CD4-positive, alpha-beta T cell treated with Interleukin-1 beta for 1 hour (primary cell): ENCODE results near the gene ALK.

Source experiments
- DNase-seq, 2 donors: peaks; one replicate each; pipeline ENCODE4 v3.0.0-alpha.2; 2020 to 2022

The ALK gene

DNA sequence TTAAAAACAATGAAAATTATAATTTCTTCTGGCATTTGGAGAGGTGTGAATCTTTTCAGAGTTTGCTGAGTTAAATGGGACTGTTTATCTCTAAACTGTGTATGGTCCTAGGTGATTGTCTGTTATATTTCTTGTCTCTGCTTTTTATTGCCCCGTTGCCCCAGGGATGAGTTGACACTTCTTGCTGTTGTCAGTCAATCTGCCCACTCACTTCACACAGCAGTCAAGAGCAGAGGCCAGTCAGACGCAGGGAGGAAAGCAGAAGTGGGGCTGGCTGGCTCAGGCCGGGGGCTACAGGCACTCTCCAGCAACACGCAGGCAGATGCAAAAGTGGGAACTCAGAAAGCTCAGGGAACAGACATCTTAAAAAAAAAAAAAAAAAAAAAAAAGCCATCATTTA is 441.0 kb downstream of the ALK start:
- peak in 1 of 2 donors; percentile 8 for DNase-seq

DNA sequence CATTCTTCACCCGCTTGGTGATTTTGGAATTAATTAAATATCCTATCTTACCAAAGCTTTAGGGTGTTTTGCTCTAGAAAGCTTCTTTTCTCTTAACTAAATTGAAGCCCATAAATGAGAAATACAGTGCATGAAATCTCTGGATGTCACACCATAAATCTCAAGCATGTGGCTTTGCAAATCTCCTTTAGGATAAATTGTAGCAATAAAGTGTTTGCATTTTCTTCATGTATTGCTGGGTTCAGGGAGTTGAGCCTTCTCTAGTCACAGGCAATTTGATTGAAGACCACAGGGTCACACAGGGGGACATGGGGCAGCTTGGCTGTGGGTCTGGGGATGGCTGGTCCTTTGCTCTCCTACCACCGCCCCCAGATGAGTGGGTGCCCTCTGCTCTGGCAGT is 442.0 kb downstream of the ALK start:
- no peak for DNase-seq

DNA sequence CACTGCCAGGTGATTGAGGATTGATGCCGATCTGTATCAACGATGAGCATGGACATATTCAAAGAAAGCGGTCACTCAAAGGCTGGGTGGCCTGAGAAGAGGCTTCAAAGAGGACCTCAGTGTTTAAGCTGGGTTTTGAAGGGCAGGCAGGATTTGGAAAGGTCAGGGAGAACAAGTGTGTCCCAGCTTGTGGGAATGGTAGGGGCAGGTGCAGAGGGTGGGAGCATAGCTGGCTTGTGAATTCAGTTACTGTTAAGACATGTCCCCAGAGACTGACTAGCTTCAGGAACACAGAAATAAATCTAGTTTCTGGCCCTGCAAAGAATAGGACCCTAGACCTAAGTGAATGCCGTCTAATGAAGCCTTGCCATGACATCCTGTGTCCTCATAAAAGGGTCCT is 442.7 kb downstream of the ALK start:
- DNase-seq = no peak

DNA sequence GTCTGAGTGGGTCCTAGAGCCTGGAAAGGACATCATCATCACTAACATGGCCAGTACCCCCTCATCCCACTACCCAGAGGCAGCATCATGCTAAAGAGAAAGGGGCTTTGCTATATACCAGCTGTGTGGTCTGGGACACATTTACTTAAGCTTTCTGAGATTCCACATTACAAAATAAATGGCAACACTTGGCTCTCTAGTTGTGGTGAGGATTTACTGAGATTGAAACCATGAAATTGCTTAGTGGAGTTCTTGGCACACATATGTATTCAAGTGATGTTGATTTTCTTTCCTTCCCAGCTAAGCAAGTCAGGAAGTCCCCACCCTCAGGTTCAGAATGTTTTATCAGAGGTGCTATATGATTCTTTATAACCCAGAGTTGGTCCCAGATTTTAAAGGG is 444.2 kb downstream of the ALK start:
- no peak for DNase-seq

DNA sequence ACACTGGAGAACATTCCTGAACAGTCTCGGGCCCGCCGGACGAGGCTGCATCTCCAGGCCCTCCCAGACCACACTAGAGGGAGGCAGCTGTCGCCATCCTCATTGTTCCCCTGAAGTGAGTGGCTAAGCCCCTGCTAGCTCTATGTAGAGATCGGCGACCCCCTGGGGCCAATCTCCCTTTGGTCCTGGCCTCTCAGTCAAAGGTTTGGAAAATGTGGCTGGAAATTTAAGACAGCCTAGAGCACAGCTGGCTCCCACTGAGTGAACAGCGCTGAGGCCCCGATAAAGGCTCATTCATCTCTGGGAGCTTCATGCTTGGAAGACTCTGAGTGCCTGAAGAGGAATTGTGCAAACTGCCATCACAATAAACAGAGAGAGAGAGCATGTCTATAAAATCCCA is 445.9 kb downstream of the ALK start:
- no peak for DNase-seq

DNA sequence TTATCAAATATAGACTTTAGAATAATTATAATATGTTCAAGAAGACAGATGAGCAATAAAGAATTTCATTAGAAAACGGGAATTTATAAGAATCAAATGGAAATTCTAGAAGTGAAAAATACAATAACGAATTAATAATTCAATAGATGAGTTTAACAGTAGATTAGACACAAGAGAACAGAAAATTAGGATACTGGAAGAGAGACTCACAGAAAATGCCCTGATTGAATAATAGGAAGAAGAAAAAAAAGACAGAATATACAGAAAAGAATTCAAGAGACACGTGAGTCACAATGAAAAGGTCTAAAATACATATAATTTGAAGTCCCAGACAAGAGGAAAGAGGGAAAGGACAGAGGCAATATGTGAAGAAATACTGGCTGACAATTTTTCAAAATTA is 451.4 kb downstream of the ALK start:
- no peak for DNase-seq

DNA sequence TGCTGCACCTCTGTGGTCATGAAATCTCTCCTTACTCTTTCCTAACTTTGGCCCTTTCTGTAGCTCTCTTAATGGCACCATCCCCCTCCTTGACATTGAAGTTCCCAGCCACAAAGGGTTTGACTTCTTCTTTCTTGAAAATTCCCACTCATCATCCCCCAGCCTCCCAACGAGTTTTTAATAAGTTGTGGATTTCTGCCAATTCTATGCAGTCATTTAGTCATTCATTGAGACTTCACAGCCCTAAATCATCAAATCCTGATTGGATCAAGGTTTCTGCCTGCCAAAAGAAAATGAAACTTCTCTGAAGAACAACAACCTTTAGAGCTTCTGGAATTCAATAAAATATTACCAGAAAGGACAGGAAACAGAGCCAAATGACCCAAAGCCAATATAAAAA is 451.9 kb downstream of the ALK start:
- no peak for DNase-seq

DNA sequence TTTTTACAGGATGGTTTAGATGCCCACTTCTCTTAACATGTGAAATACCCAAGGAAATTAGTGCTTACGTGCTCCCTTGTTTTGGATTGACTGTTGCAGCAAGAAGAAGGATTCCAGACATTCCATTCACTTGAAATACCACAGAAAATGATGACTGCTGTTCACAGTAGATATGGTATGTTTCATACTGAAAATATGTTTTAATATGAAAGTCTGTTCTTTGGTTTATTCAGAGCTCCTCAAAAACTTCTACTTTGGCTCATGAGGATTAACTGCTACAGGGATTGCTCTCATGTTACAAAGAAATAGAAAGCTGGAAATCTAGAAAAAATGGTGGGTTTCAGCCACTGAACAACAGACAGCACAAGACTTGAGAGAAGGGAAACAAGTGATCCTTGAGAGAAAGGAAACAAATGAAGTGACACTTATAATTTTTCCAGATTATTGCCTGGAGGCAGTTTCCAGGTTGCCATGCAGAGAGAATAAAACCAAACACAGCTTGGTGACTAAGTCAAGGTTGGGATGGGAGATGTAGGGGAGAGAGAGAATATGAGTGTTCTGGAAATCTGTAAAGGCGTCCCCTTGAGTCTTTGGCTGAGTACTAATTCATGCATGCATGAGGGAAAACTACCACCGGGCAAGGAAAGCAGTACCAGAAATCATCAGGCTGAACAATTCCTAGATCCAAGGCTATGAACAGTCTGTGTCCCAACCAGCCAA is 458.0 kb downstream of the ALK start:
- DNase-seq = no peak

DNA sequence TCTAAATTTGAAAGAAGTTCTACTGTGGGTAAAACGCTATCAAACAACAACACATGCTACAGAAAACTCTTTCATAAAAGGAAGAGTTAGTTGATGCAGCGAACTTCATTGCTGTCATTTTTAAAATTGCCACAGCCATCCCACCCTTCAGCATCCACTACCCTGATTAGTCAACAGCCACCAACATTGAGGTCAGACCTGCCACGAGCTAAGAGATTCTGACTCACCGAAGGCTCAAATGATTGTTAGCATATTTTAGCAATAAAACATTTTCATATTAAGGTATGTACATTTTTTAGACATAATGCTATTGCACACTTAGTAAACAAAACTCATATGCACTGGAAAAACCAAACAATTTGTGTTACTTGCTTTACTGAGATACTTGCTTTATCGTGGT is 459.1 kb downstream of the ALK start:
- no peak for DNase-seq

DNA sequence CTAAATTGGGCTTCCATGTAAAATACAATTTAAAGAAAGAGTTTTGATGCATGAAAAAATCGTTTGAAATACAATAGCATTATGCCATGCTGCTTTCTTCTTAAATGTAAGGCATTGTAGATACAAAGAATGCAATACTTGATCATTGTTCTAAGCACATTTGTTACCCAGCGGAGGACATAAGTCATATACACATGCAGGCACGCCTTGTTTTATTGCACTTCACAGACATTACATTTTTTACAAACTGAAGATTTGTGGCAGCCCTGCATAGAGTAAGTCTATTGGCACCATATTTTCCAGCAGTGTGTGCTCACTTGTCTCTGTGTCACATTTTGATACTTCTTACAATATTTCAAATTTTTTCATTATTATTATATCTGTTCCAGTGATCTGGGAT is 461.2 kb downstream of the ALK start:
- no peak for DNase-seq

DNA sequence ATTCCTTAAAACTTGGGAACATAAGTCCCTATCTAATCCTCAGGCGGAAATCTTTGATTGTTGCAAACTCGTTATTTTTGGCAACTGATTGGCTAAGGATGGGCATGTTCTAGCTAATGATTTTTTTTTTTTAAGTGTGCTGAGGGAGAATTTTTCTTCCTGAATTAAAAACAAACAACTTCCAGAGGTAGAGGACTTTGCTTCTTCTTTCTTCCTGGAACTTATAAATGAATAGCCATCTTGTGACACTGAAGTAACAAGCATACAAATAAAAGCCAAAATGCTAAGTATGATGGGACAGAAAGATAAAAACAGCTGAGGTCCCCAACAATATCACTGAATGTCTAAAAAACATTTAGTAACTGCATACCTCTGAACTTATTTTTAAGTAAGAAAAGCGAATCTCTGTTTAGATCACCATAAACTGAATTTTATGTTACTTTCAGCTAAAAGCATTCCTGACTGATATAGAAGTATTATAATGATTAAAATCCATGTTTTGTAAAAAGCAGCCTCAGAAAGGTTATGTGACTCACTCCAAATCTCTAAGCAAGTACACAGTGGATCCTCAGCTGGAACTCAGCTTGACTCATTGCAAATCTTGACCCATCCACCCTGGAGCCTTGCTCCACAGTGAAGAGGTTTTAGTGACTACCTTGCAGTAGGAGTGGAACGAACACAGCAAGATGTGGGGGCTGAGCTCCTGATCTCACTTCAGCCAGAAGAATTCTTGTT is 461.8 kb downstream of the ALK start:
- no peak for DNase-seq

DNA sequence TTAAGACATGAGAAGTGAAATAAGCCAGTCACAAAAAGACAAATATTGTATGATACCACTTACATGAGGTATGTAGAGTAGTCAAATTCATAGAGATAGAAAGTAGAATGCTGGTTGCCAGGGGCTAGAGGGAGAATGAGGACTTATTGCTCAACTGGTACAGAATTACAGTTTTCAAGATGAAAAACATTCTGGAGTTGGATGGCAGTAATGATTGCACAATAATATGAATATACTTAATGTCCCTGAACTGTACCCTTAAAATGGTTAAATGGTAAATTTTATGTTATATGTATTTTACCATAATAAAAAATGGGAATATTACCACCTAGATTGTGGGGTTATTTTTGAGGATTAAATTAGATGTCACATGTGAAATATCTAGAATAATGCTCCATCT is 465.0 kb downstream of the ALK start:
- DNase-seq = no peak

DNA sequence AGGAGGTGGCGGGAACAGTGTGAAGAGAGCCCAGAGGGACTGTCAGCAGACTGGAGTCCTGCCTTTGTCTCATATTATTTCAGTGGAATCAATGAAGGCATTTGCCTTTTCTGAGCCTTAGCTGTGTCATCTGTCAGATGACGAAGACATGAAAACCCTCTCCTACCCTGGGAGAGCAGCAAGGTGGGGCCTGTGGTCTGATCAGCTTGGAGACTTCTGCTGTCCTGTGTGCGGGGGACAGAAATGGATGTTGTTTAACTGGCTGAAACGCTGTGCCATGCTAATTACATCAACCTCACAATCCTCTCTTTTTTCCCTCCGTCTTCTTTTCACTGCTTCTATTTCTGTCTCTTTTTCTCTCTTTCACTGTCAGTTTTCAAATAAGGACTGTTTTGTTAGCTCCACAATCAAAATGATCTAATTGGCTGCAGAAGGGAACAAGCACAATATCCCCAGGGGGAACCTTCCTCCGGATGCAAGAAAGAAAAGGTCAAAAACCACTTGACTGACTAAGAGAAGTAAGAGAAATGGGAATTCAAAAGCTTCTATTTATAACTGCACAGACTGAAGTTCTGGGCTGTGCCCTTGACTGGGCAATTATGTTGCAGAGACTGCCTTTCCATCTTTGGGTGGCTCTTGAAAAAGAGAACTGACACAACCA is 466.1 kb downstream of the ALK start:
- DNase-seq = no peak

DNA sequence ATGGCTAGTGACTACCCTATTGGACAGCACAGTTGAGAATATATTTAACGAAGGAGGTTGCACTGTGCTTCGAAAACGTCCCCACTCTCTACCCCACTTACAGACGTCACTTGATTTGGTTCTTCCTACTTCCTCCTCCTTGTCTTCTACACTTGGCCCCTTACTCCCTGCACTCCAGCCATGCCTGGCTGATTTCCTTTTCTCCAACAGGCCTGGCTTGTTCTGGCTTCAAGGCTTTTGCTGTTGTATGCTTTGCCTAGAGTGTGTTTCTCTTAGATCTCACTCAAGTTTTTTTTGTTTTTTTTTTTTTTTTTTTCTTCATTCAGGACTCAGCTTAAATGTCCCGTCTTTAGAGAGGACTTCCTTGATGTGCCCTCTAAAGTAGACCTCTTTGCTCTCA is 469.4 kb downstream of the ALK start:
- DNase-seq = no peak

DNA sequence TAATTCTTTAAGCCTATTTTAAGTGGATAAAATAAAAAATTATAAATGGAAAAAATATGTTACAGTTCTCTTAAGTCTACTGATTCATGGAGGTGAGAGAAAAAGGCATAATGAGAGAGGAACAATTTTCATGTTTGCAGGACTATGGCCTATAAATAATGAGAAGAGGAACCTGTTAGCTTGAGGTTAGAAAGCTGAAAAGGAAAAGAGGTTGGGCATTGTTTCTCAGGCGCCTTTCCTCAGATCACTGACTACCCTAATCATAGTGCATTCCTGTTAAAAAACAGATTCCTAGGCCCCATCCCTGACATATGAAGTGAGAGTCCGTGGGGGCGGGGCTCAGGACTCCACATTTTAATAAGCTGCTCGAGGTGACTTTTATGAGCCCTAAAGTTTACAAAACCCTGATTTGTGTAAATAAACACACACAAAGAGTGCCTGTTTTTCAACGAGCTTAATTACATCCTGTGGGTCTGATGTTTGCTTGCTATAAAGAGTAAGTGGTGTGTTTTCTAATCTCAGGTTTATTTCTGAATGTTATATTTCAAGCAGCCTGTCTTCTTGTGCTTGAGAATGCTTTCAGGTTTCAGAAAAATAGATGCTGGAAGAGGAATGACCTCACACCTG is 470.7 kb downstream of the ALK start:
- DNase-seq = no peak

DNA sequence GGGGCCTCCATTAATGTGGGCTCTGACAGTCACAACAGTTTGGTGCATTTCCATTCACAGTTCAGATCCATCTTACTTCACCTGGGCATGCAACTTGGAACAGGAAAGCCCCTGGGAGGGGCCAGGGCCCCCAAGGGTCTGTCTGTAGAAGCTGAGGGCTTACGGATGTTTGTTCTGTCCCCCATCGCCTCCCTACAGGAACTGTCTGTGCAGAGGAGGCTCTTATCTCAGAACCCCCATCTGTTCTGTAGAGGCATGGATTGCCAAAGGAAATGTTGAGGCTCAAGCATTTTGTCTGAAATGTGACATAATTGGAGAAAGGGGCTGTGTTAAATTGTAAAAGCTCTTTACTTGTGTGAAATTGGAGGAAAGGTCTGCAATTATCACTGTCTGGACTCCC is 471.9 kb downstream of the ALK start:
- no peak for DNase-seq

DNA sequence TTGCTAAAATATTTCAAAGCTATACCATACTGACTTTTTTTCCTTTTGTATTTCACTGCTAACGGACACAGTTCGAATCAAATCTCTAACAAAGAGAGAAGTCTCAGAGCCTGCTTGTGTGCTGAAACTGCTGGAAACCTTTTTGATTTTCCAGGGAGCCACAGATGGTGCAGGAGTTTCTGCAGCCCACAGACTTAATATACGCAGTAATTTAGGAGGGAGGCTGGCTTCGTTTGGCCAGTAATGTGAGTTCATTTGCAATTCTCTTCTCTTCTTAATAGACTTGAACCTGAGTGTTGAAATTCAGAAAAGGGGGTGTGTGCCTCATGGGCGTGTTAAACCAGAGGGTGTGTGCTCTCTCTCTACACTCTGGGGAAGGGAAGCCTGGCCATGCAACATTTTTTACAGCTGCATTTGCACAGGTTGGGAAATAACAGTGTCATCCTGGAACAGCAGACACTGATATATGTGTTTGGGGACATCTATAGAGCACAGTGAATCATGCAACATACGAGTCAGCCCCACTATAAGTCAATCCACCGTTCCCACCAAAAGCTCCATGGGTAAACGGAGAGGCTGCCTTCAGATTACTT is 473.2 kb downstream of the ALK start:
- DNase-seq = no peak

DNA sequence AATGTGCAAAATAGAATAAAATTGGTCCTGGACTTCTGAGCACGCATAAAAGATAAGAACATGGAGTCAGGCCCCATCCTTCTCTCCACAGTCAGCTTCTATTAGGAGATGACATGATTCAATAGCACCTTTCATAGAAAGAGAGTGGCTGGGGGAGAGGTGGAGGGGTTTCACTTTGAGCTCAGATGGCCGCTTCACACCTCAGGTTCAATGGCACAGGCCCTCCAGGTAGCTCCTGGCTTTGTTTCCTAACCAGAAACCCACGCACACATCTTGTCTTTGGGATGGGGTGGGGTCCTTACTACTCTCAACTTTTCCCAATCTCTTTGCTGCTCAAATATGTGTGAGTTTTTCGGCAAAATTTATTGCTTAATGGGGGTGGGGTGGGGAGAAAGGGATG is 473.9 kb downstream of the ALK start:
- DNase-seq = no peak

DNA sequence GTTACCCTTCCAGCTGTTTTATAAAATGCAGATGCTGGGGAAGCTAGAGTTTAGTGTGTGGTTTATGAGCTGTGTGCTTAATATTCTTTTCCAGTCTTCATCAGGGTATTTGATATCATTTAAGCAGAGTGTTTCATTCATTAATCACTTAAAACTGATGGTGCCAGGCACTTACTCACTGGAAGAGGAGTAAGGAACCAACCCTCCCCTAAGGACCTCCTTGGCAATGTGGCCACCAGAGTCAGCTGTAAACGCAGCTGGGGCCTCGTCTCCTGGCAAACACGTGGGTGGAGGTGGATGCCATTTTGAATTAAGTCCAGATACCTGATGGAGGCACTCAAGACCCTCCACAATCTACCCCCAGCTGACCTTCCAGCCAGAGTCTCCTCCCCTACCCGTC is 474.5 kb downstream of the ALK start:
- no peak for DNase-seq

DNA sequence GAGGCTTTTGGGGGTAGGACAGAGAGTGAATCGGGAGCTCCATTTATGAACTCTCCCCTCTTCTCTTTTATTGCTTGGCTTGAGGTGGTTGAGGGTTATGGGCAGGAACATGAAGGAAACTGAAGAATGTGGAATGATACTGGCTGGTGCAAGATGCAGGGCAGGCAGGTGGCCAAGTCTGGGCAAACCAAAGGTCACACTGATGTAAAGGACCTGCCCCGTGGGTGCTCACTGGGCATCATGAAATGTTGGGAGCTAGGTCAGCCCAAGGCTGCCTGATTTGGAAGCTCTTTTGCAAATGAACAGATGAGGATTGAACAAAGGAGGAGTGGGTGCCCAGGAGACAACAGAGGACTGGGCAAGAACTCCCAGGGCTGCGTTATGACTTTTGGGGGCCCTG is 477.2 kb downstream of the ALK start:
- DNase-seq = no peak

DNA sequence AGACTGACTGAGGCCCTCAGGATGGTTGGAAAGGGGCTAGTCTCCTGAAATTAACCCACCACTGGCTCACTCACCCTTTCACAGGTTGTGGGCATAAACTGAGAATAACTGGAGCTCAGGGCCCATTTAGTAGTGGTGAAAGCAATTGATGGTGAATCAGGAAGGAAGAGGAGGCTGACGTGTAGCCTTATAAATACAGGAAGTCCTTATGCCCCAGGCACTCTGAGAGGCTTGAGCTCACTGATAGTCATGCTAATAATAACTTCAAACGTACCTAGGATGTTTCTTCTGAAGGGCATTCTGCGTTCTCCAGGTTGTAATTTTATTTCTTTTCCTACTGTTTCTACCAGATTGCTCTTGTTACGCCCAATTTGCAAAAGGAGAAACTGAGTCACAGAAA is 477.8 kb downstream of the ALK start:
- no peak for DNase-seq

DNA sequence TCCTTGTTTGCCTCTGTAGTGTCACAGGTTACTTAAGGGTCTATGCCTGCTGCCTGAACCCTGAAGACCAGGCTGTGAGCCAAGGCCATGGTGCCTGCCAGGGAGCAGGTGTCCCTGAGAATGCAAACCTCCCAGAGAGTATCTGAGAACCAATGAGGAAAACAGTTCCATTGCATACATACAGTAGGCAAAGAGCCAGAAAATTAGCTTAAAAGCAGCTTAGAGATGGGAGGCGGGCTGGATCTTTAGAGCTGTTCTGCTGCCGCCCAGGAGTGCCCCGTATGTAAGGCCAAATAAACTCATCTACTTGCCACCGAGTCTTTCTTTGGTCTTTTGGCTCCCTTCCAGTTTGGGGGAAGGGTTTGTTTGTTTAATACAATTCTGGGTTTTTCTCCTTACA is 478.2 kb downstream of the ALK start:
- DNase-seq = no peak

DNA sequence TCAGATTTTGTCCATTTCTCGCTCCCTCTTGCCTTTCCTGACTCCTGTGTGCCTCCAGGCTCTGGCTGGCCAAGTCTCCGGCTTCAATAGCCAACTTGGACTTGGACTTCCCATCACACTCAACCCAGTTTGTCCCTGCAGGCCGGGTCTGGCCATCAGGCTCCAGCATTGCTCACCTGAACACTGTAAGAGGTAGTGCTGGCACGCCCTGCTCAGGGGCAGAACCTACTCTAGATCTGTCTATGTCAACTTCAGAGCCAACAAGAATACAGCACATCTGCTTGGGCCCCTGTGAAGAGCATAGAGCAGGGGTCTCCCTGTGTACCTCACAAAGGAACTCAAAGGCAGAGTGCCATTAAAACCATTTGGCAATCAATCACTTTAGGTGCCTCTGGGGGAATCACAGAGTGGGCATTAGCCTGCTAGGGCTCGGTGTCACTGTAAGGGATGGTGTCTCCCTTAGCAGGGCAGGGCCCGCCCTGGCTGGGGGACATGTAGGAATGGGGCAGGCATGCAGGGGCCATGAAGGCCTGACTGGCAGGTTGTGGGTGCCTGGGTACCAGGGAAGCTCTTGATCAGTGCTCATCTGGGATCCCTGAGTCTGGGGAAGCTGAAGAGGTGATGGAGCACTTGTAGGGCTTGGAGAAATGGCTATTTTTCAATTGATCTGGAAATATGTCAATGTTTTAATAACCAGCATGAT is 480.3 kb downstream of the ALK start:
- DNase-seq = no peak
